HCT116 (cell line): ENCODE data around the gene ENGASE. TPM values are rescaled to one million over a fixed set of nuclear protein-coding genes. Genes with fewer than 3 reads are reported as not detected.

Experiments
- ATAC-seq: fragments of 200-7000 bp; cut with Tn5 transposase; 2 replicates; pipeline ENCODE4 v1.9.1; 2020; ENCODE audit warnings: mild to moderate bottlenecking, moderate library complexity
- BruUV-seq: library from RNA; stranded (reverse); fragments of 400-500 nt; replicated peaks from 2 replicates; lab custom pipeline; 2021; lab: Mats Ljungman, UMichigan
- CTCF ChIA-PET: fragments of 300-600 bp; sonication (Branson Sonifier 250); formaldehyde crosslinking; loops from one replicate; lab custom pipeline; 2021; ENCODE audit warnings: antibody characterized with exemption; lab: Charles Lee
- POLR2A ChIA-PET: fragments of 300-600, 350-600 bp; sonication (Branson Sonifier 250); formaldehyde crosslinking; loops from one replicate; lab custom pipeline; 2021; ENCODE audit warnings: antibody characterized with exemption; lab: Charles Lee
- RAD21 ChIA-PET, 2 experiments: fragments of 300-600 bp; sonication (Branson Sonifier 250); formaldehyde crosslinking; loops; one replicate each; lab custom pipeline; 2023; ENCODE audit warnings: low total read pairs in 2 of 2; ENCODE audit not compliant: uncharacterized antibody in 2 of 2, unreplicated experiment in 2 of 2, low non-redundant PET in 1 of 2; lab: Charles Lee
- DNase-seq: peaks from one replicate; pipeline ENCODE4 v3.0.0-alpha.2; 2010; ENCODE audit warnings: low read depth, low spot score
- H2AFZ ChIP-seq: fragments of 200-600 bp; shearing (Covaris generic), sonication (generic); 2 replicates; pipeline ENCODE4 v1.6.1; 2017; ENCODE audit warnings: low read depth, mixed run types, mixed read lengths, antibody characterized with exemption, low read length; ENCODE audit not compliant: poor library complexity, severe bottlenecking
- H3K27ac ChIP-seq: 2 replicates; pipeline ENCODE4 v1.5.1; 2012; ENCODE audit warnings: low read depth, low read length
- H3K27me3 ChIP-seq: fragments of 200-600 bp; sonication (generic); 2 replicates; pipeline ENCODE4 v1.6.1; 2016; ENCODE audit warnings: mixed run types, low read length, mixed read lengths; ENCODE audit not compliant: insufficient read depth
- H3K36me3 ChIP-seq, 2 experiments: fragments of 200-500 bp in 1 of 2; fragments of 200-600 bp in 1 of 2; sonication (Bioruptor generic) in 1 of 2; sonication (generic) in 1 of 2; 2 replicates each; pipeline versions ENCODE4 v1.5.1 to v1.6.1; 2014 to 2016; ENCODE audit warnings: low read length in 2 of 2, inconsistent platforms in 1 of 2, mixed read lengths in 1 of 2, mixed run types in 1 of 2; ENCODE audit not compliant: insufficient read depth in 2 of 2, control insufficient read depth in 1 of 2
- H3K4me1 ChIP-seq, 2 experiments: fragments of 200-600 bp in 1 of 2; sonication (generic) in 1 of 2; 2 replicates each; pipeline versions ENCODE4 v1.5.1 to v1.6.1; 2012 to 2017; ENCODE audit warnings: low read length in 2 of 2, inconsistent platforms in 1 of 2, mild to moderate bottlenecking in 1 of 2, mixed read lengths in 1 of 2, mixed run types in 1 of 2, moderate library complexity in 1 of 2; ENCODE audit not compliant: insufficient read depth in 2 of 2, control insufficient read depth in 1 of 2
- H3K4me2 ChIP-seq: fragments of 200-600 bp; sonication (generic); 2 replicates; pipeline ENCODE4 v1.6.1; 2017; ENCODE audit warnings: mixed run types, low read length, mixed read lengths
- H3K4me3 ChIP-seq, 2 experiments: fragments of 200-600 bp in 1 of 2; sonication (generic) in 1 of 2; replicated peaks in 1 of 2; 2 replicates each; pipeline ENCODE4 v1.5.1; 2011 to 2016; ENCODE audit warnings: low read length in 2 of 2, control low read depth in 1 of 2, low read depth in 1 of 2, mild to moderate bottlenecking in 1 of 2, mixed read lengths in 1 of 2, mixed run types in 1 of 2
- H3K79me2 ChIP-seq: fragments of 200-600 bp; sonication (generic); 2 replicates; pipeline ENCODE4 v1.6.1; 2017; ENCODE audit warnings: mild to moderate bottlenecking, mixed run types, low read length, moderate library complexity, mixed read lengths; ENCODE audit not compliant: insufficient read depth
- H3K9ac ChIP-seq: fragments of 200-600 bp; sonication (generic); 2 replicates; pipeline ENCODE4 v1.6.1; 2016; ENCODE audit warnings: low read length, mixed read lengths
- H3K9me2 ChIP-seq: fragments of 200-600 bp; sonication (generic), shearing (Covaris generic); 2 replicates; pipeline ENCODE4 v1.6.1; 2017; ENCODE audit warnings: mixed run types, mild to moderate bottlenecking, moderate library complexity; ENCODE audit not compliant: insufficient read depth
- H3K9me3 ChIP-seq, 2 experiments: fragments of 200-500 bp in 1 of 2; fragments of 200-600 bp in 1 of 2; sonication (Bioruptor generic) in 1 of 2; sonication (generic) in 1 of 2; 2 replicates each; pipeline ENCODE4 v1.6.1; 2014 to 2017; ENCODE audit warnings: low read length in 2 of 2, mixed read lengths in 2 of 2, inconsistent platforms in 1 of 2, low read depth in 1 of 2, mild to moderate bottlenecking in 1 of 2, mixed run types in 1 of 2, moderate library complexity in 1 of 2; ENCODE audit not compliant: control insufficient read depth in 1 of 2, insufficient read depth in 1 of 2
- H4K20me1 ChIP-seq: fragments of 200-600 bp; sonication (generic), shearing (Covaris generic); 2 replicates; pipeline ENCODE4 v1.6.1; 2017; ENCODE audit warnings: mixed run types, mild to moderate bottlenecking, moderate library complexity; ENCODE audit not compliant: insufficient read depth
- CBX3 ChIP-seq: IDR thresholded peaks from 2 replicates; pipeline ENCODE4 v1.6.1; 2012; ENCODE audit warnings: low read depth
- CEBPB ChIP-seq: IDR thresholded peaks from 2 replicates; pipeline ENCODE4 v1.6.1; 2012; ENCODE audit warnings: low read depth
- CTCF ChIP-seq, 3 experiments: fragments of 200-600 bp in 1 of 3; sonication (generic) in 1 of 3; IDR thresholded peaks in 2 of 3; conservative IDR thresholded peaks in 1 of 3; 2 replicates each; pipeline ENCODE4 v1.5.1; 2012 to 2017; ENCODE audit warnings: low read depth in 2 of 3, low read length in 2 of 3, antibody characterized with exemption in 1 of 3, borderline replicate concordance in 1 of 3, control low read depth in 1 of 3, mild to moderate bottlenecking in 1 of 3, mixed read lengths in 1 of 3, mixed run types in 1 of 3, moderate library complexity in 1 of 3; ENCODE audit not compliant: insufficient read depth in 1 of 3
- EGR1 ChIP-seq: IDR thresholded peaks from 2 replicates; pipeline ENCODE4 v1.6.1; 2012; ENCODE audit warnings: low read depth
- ELF1 ChIP-seq: IDR thresholded peaks from 2 replicates; pipeline ENCODE4 v1.6.1; 2012; ENCODE audit warnings: low read depth, borderline replicate concordance
- EZH2 ChIP-seq: fragments of 200-600 bp; sonication (generic); IDR thresholded peaks from 2 replicates; pipeline ENCODE4 v1.6.1; 2017; ENCODE audit warnings: antibody characterized with exemption, mixed run types
- EZH2phosphoT487 ChIP-seq: fragments of 200-600 bp; IDR thresholded peaks from 2 replicates; pipeline ENCODE4 v1.6.1; 2018; ENCODE audit warnings: antibody characterized with exemption, borderline replicate concordance
- FOSL1 ChIP-seq: IDR thresholded peaks from 2 replicates; pipeline ENCODE4 v1.6.1; 2012; ENCODE audit warnings: low read depth
- MAX ChIP-seq: IDR thresholded peaks from 2 replicates; pipeline ENCODE4 v1.6.1; 2012
- POLR2A ChIP-seq: IDR thresholded peaks from 2 replicates; pipeline ENCODE4 v1.7.0; 2011; ENCODE audit warnings: borderline replicate concordance; ENCODE audit not compliant: insufficient read depth, insufficient read length; ENCODE audit errors: extremely low read depth
- POLR2AphosphoS5 ChIP-seq: IDR thresholded peaks from 2 replicates; pipeline ENCODE4 v1.6.1; 2011; ENCODE audit warnings: mild to moderate bottlenecking, low read depth, low read length, moderate library complexity
- SP1 ChIP-seq: IDR thresholded peaks from 2 replicates; pipeline ENCODE4 v1.6.1; 2012; ENCODE audit warnings: low read depth
- TCF7L2 ChIP-seq: IDR thresholded peaks from 2 replicates; pipeline ENCODE4 v1.7.0; 2011; ENCODE audit warnings: borderline replicate concordance, inconsistent platforms; ENCODE audit not compliant: insufficient read depth, insufficient read length; ENCODE audit errors: extremely low read depth
- YY1 ChIP-seq: IDR thresholded peaks from 2 replicates; pipeline ENCODE4 v1.6.1; 2011; ENCODE audit warnings: low read length, low read depth, moderate library complexity, mild to moderate bottlenecking; ENCODE audit not compliant: insufficient replicate concordance; ENCODE audit errors: extremely low read depth
- ZBTB33 ChIP-seq: IDR thresholded peaks from 2 replicates; pipeline ENCODE4 v1.6.1; 2011; ENCODE audit warnings: mild to moderate bottlenecking, low read length, moderate library complexity; ENCODE audit not compliant: insufficient replicate concordance; ENCODE audit errors: extremely low read depth
- ZFX ChIP-seq: fragments of 450-650 bp; IDR thresholded peaks from 2 replicates; pipeline ENCODE4 v1.6.1; 2017
- ZNF274 ChIP-seq: fragments of 200-500 bp; sonication (Bioruptor generic); IDR thresholded peaks from 2 replicates; pipeline ENCODE4 v1.6.1; 2014; ENCODE audit warnings: mild to moderate bottlenecking, low read depth, low read length, inconsistent platforms
- intact Hi-C: fragments of 100-400 bp; cut with micrococcal nuclease; formaldehyde crosslinking; loops from 2 replicates; pipeline ENCODE4 v1.10.0; 2022
- total RNA-seq: library from RNA; stranded (reverse); gene quantifications from one replicate; pipeline ENCODE4 v1.2.1, GENCODE V29; 2021; ENCODE audit not compliant: unreplicated experiment
- TF ChIP-seq, protein P1 (sequence below): IDR thresholded peaks from 2 replicates; pipeline ENCODE4 v1.6.1; 2012; ENCODE audit warnings: low read depth

The ENGASE gene
- total RNA-seq, 1 experiment from 2014 or later = 54.2 TPM

DNA sequence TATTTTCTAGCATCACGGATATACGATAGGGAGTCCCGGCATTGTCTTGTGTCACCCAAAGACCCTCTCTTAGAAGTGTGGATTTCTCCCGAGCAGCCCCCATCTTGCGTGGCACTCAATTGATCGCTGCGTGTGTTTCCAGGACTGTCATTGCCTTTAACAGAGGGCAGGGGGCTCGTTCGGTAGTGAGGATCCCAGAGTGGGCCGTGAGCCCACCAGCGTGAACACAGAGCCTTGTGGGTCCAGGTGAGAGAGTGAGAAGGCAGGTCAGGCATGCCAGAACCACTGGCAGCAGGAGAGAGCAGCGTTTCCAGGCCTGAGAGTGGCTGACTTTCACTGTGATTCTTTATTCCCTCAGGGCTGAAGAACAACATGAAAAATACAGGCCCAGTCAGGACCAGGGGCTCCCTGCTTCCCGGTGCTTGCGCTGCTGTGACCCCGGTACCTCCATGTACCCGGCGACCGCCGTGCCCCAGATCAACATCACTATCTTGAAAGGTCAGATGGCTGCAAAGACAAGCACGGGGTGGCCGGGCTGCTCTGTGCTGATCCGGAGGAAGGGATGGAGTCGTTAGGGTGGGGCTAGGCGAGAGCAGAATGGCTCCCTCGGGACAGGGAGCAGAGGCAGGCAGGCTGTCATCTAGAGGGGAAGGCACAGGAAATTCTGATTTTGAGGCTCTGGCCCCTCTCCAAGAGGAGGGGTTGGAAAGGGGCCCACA, 28.3 kb upstream of the ENGASE start:
- TF ChIP-seq CEBPB (no peak), EZH2 (no peak), CTCF (IDR thresholded peaks at IDR 0.05 in 2 of 3, conservative IDR thresholded peaks at IDR 0.05 in 1 of 3; ENCODE audit: borderline replicate concordance in 1 of 3, insufficient read depth in 1 of 3, low read depth in 2 of 3, low read length in 2 of 3) (no peak), SP1 (no peak), ZBTB33 (no peak), EZH2phosphoT487 (no peak), MAX (no peak), CBX3 (no peak), ELF1 (no peak), FOSL1 (no peak), YY1 (no peak), TCF7L2 (no peak), ZFX (no peak), EGR1 (no peak), POLR2A (no peak), ZNF274 (no peak), POLR2AphosphoS5 (no peak)
- TF ChIP-seq, protein P1, sequence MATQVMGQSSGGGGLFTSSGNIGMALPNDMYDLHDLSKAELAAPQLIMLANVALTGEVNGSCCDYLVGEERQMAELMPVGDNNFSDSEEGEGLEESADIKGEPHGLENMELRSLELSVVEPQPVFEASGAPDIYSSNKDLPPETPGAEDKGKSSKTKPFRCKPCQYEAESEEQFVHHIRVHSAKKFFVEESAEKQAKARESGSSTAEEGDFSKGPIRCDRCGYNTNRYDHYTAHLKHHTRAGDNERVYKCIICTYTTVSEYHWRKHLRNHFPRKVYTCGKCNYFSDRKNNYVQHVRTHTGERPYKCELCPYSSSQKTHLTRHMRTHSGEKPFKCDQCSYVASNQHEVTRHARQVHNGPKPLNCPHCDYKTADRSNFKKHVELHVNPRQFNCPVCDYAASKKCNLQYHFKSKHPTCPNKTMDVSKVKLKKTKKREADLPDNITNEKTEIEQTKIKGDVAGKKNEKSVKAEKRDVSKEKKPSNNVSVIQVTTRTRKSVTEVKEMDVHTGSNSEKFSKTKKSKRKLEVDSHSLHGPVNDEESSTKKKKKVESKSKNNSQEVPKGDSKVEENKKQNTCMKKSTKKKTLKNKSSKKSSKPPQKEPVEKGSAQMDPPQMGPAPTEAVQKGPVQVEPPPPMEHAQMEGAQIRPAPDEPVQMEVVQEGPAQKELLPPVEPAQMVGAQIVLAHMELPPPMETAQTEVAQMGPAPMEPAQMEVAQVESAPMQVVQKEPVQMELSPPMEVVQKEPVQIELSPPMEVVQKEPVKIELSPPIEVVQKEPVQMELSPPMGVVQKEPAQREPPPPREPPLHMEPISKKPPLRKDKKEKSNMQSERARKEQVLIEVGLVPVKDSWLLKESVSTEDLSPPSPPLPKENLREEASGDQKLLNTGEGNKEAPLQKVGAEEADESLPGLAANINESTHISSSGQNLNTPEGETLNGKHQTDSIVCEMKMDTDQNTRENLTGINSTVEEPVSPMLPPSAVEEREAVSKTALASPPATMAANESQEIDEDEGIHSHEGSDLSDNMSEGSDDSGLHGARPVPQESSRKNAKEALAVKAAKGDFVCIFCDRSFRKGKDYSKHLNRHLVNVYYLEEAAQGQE = no peak
- no peak overlapping the region for H3K9ac ChIP-seq
- ChIA-PET POLR2A (interaction anchor here (1.0 to 1.6 kb wide), 2 partner anchors 9 to 20 kb away, joined by 3 read pairs; no protein-coding TSS in a partner anchor), CTCF (interaction anchor here (0.9 to 3.2 kb wide), 21 partner anchors 10 to 663 kb away, joined by 3 to 44 read pairs (median 10); partner anchors contain the start of gene ENGASE), RAD21 (interaction anchor here (0.6 to 1.2 kb wide), 5 partner anchors 36 to 342 kb away, joined by 3 to 4 read pairs (median 3); no protein-coding TSS in a partner anchor)
- intact Hi-C loops = loop anchor here (1.0 kb wide), 1 partner anchor 36 kb away; no protein-coding TSS in a partner anchor
- peak overlapping the region; percentile 72 for H2AFZ ChIP-seq
- peaks cover 0 to 13% of the 10 kb centered on the region in 2 experiments; a peak in 3 of 4 replicates for H3K4me1 ChIP-seq
- no peaks in the 10 kb centered on the region for H3K36me3 ChIP-seq
- no peaks in the 10 kb centered on the region for H3K9me2 ChIP-seq
- no TSS peak for BruUV-seq
- H3K79me2 ChIP-seq = no peaks in the 10 kb centered on the region
- H3K4me2 ChIP-seq = peak overlapping the region; percentile 8; the same call in 1 of the 2 replicates
- DNase-seq (no peak), ATAC-seq (no peak)
- no peak overlapping the region for H3K27ac ChIP-seq
- no peak overlapping the region for H3K4me3 ChIP-seq
- no peaks in the 10 kb centered on the region for H3K9me3 ChIP-seq
- H4K20me1 ChIP-seq = no peaks in the 10 kb centered on the region
- no peaks in the 10 kb centered on the region for H3K27me3 ChIP-seq
